ENCODE results near the gene ITPR1. TPM values are rescaled to one million over a fixed set of nuclear protein-coding genes. Genes with fewer than 3 reads are reported as not detected.

ITPR1 gene
- total and polyA plus RNA-seq, 10 of the 15 experiments (the other 5 are each of a cell fraction or from before 2014, with no cell fraction given), result 12.2 to 239 (median 28.4) TPM

GRCh38 chr3:4665197-4665596 is 172.0 kb downstream of the ITPR1 start:
- CTCF ChIA-PET, result interaction anchor here (1.0 kb wide), 1 partner anchor 12 kb away, joined by 3 read pairs; no protein-coding TSS in a partner anchor
- no peak overlapping the region for H3K9ac ChIP-seq (ENCODE audit: control insufficient read depth, insufficient read depth, low read length)
- RAD21 ChIA-PET (ENCODE audit: unreplicated experiment), result no interaction called here

More at GRCh38 chr3:4665197-4665596, 172.0 kb downstream of the ITPR1 start:
- H3K4me2 ChIP-seq (ENCODE audit: control insufficient read depth, insufficient read depth), result no peak overlapping the region
- H2AFZ ChIP-seq (ENCODE audit: control insufficient read depth, low read depth, low read length), result no peak overlapping the region
- H4K20me1 ChIP-seq (ENCODE audit: control insufficient read depth, insufficient read depth), result no peaks in the 10 kb centered on the region
- no peaks in the 10 kb centered on the region for H3K4me1 ChIP-seq (ENCODE audit: control insufficient read depth, insufficient read depth, low read length)
- no TSS peak for BruUV-seq (replicated peaks)
- no peak for TF ChIP-seq ESRRA (IDR thresholded peaks at IDR 0.05; ENCODE audit: low read length)
- no peak for TF ChIP-seq ELK1 (IDR thresholded peaks at IDR 0.05; ENCODE audit: low read depth, low read length)
- TF ChIP-seq EZH2 (IDR thresholded peaks at IDR 0.05; ENCODE audit: borderline replicate concordance, control insufficient read depth, low read depth, low read length), result no peak
- TF ChIP-seq SRF (IDR thresholded peaks at IDR 0.05; ENCODE audit: low read depth in 2 of 2, low read length in 2 of 2), result no peak
- TF ChIP-seq DPF2 (IDR thresholded peaks at IDR 0.05), result no peak
- TF ChIP-seq CBFB (IDR thresholded peaks at IDR 0.05; ENCODE audit: low read depth), result no peak
- no peak for TF ChIP-seq KAT2A (conservative IDR thresholded peaks at IDR 0.05; ENCODE audit: control insufficient read depth, low read depth, low read length)
- TF ChIP-seq IRF5 (IDR thresholded peaks at IDR 0.05; ENCODE audit: borderline replicate concordance), result no peak
- TF ChIP-seq SMAD1 (IDR thresholded peaks at IDR 0.05; ENCODE audit: low read depth, partially characterized antibody), result no peak
- no peak for TF ChIP-seq ATF2 (IDR thresholded peaks at IDR 0.05; ENCODE audit: low read length)
- TF ChIP-seq POLR2AphosphoS5 (IDR thresholded peaks at IDR 0.05; ENCODE audit: low read length), result no peak
- TF ChIP-seq ZBTB11 (CRISPR knock-in tag; IDR thresholded peaks at IDR 0.05), result no peak
- no peak for TF ChIP-seq BHLHE40 (IDR thresholded peaks at IDR 0.05; ENCODE audit: borderline replicate concordance in 1 of 2, low read depth in 2 of 2, low read length in 1 of 2)
- ATAC-seq (no peak), FAIRE-seq (no peak), DNase-seq (ENCODE audit: low read depth, low spot score) (no peak)
- H3K36me3 ChIP-seq (ENCODE audit: control insufficient read depth in 2 of 2, insufficient read depth in 2 of 2, low read length in 1 of 2), result peaks cover 15 to 18% of the 10 kb centered on the region in 2 experiments; a peak in 3 of 4 replicates
- ChIA-PET POLR2A (no interaction called here), SMC1A (ENCODE audit: uncharacterized antibody, unreplicated experiment) (interaction anchor here (1.1 kb wide), 1 partner anchor 45 kb away, joined by 4 read pairs; no protein-coding TSS in a partner anchor)
- no peaks in the 10 kb centered on the region for H3K79me2 ChIP-seq (ENCODE audit: control insufficient read depth, insufficient read depth, low read length)
- no peak overlapping the region for H3K4me3 ChIP-seq
- in situ Hi-C loops (cut with MboI), result no loop called here
- WGBS (ENCODE audit: insufficient coverage, insufficient replicate concordance, low lambda C conversion rate, missing lambda C conversion rate), result 92% methylated on average over 8 of the region's 8 CpGs
- intact Hi-C loops (cut with micrococcal nuclease; ENCODE audit: unreplicated experiment), result no loop called here
- H3K9me3 ChIP-seq (replicated peaks; ENCODE audit: control insufficient read depth, insufficient read depth, low read length), result no peaks in the 10 kb centered on the region
- no peaks in the 10 kb centered on the region for H3K27me3 ChIP-seq (replicated peaks in 1 of 2; ENCODE audit: control insufficient read depth in 2 of 2, insufficient read depth in 2 of 2, low read length in 1 of 2)
- no peak overlapping the region for H3K27ac ChIP-seq (ENCODE audit: control insufficient read depth, insufficient read depth)

Measured in GM12878 (cell line).